Endothelial cell of umbilical vein (primary cell): ENCODE data around the gene TEX29. TPM values are rescaled to one million over a fixed set of nuclear protein-coding genes. Genes with fewer than 3 reads are reported as not detected.

Experiments used
- BruUV-seq: library from RNA; stranded (reverse); fragments of 400-500 nt; replicated peaks from 2 replicates; lab custom pipeline; 2021; lab: Mats Ljungman, UMichigan
- CTCF ChIA-PET: fragments of 300-600, 350-600 bp; sonication (Branson Sonifier 250); formaldehyde crosslinking; loops from one replicate; lab custom pipeline; 2021; ENCODE audit warnings: antibody characterized with exemption, inconsistent platforms; lab: Charles Lee
- POLR2A ChIA-PET: fragments of 300-600, 350-600 bp; sonication (Branson Sonifier 250); formaldehyde crosslinking; loops from one replicate; lab custom pipeline; 2021; ENCODE audit warnings: antibody characterized with exemption, inconsistent platforms; lab: Charles Lee
- DNase-seq: peaks from one replicate; pipeline ENCODE4 v3.0.0-alpha.2; 2011; ENCODE audit warnings: low read depth, low spot score
- FAIRE-seq: peaks from 2 replicates; lab custom pipeline; 2011; peaks lifted over from hg19 to GRCh38; lab: Jason Lieb, UNC
- H2AFZ ChIP-seq: 2 replicates; pipeline ENCODE4 v1.6.0; 2012; ENCODE audit warnings: low read depth, low read length, control low read depth, inconsistent platforms
- H3K27ac ChIP-seq: 2 replicates; pipeline ENCODE4 v1.5.1; 2011; ENCODE audit warnings: low read depth, mild to moderate bottlenecking, control low read depth, low read length, moderate library complexity; ENCODE audit not compliant: insufficient read depth
- H3K27me3 ChIP-seq, 2 experiments: 2 replicates each; pipeline versions ENCODE4 v1.6.0 to v1.6.1; 2011; ENCODE audit warnings: low read length in 2 of 2, mixed read lengths in 1 of 2; ENCODE audit not compliant: control insufficient read depth in 2 of 2, insufficient read depth in 2 of 2
- H3K36me3 ChIP-seq, 2 experiments: 2 replicates in 1 of 2; 3 replicates in 1 of 2; pipeline ENCODE4 v1.5.1; 2011; ENCODE audit warnings: low read length in 2 of 2, mild to moderate bottlenecking in 1 of 2, moderate library complexity in 1 of 2; ENCODE audit not compliant: control insufficient read depth in 2 of 2, insufficient read depth in 2 of 2; ENCODE audit errors: extremely low read depth in 1 of 2
- H3K4me1 ChIP-seq: 3 replicates; pipeline ENCODE4 v1.5.1; 2011; ENCODE audit warnings: mild to moderate bottlenecking, low read length; ENCODE audit not compliant: control insufficient read depth, insufficient read depth; ENCODE audit errors: extremely low read depth
- H3K4me2 ChIP-seq: 2 replicates; pipeline ENCODE4 v1.6.1; 2011; ENCODE audit warnings: low read length, control low read depth, mixed read lengths; ENCODE audit not compliant: insufficient read depth
- H3K4me3 ChIP-seq, 3 experiments: fragments of 200-600 bp in 1 of 3; sonication (generic), shearing (Covaris generic) in 1 of 3; replicated peaks in 1 of 3; 2 replicates each; pipeline ENCODE4 v1.5.1; 2011 to 2016; ENCODE audit warnings: control low read depth in 3 of 3, low read length in 3 of 3, mild to moderate bottlenecking in 2 of 3, inconsistent platforms in 1 of 3, low read depth in 1 of 3, moderate library complexity in 1 of 3; ENCODE audit not compliant: insufficient read depth in 1 of 3
- H3K79me2 ChIP-seq: 2 replicates; pipeline ENCODE4 v1.6.0; 2012; ENCODE audit warnings: low read length, inconsistent platforms; ENCODE audit not compliant: control insufficient read depth, insufficient read depth
- H3K9ac ChIP-seq: replicated peaks from 2 replicates; pipeline ENCODE3; 2011; ENCODE audit warnings: low read length, control low read depth; ENCODE audit not compliant: insufficient read depth; ENCODE audit errors: extremely low read depth
- H3K9me1 ChIP-seq: replicated peaks from 3 replicates; pipeline ENCODE4 v1.6.0; 2011; ENCODE audit warnings: mild to moderate bottlenecking, low read length; ENCODE audit not compliant: control insufficient read depth, insufficient read depth; ENCODE audit errors: extremely low read depth
- H3K9me3 ChIP-seq: replicated peaks from 2 replicates; pipeline ENCODE4 v1.5.1; 2012; ENCODE audit warnings: low read length, inconsistent platforms; ENCODE audit not compliant: control insufficient read depth, insufficient read depth
- H4K20me1 ChIP-seq: replicated peaks from 2 replicates; pipeline ENCODE3; 2011; ENCODE audit warnings: mild to moderate bottlenecking, low read length; ENCODE audit not compliant: control insufficient read depth, insufficient read depth; ENCODE audit errors: extremely low read depth
- EZH2 ChIP-seq: IDR thresholded peaks from 2 replicates; pipeline ENCODE4 v1.6.1; 2012; ENCODE audit warnings: borderline replicate concordance, low read depth, mild to moderate bottlenecking, moderate library complexity, low read length, inconsistent platforms; ENCODE audit not compliant: severe bottlenecking
- FOS ChIP-seq: IDR thresholded peaks from 2 replicates; pipeline ENCODE4 v1.6.1; 2011; ENCODE audit warnings: mild to moderate bottlenecking, low read length, moderate library complexity, borderline replicate concordance; ENCODE audit not compliant: insufficient read depth
- GATA2 ChIP-seq: IDR thresholded peaks from 2 replicates; pipeline ENCODE4 v1.7.0; 2011; ENCODE audit warnings: low read depth, mild to moderate bottlenecking, moderate library complexity, mixed read lengths, low read length; ENCODE audit not compliant: insufficient read length, insufficient read depth
- POLR2AphosphoS5 ChIP-seq: IDR thresholded peaks from 2 replicates; pipeline ENCODE4 v1.6.1; 2012; ENCODE audit warnings: low read depth, mild to moderate bottlenecking, control low read depth, low read length, moderate library complexity; ENCODE audit not compliant: insufficient read depth
- dilution Hi-C: fragments of 300-500 bp; cut with MboI; formaldehyde crosslinking; loops from one replicate; pipeline ENCODE4 v1.15.0; 2019; ENCODE audit warnings: low sequenced_read_pairs; ENCODE audit not compliant: extremely low pct_ligation_motif_present
- intact Hi-C: fragments of 100-400 bp; cut with micrococcal nuclease; formaldehyde crosslinking; loops from one replicate; pipeline ENCODE4 v1.10.0; 2022
- polyA plus RNA-seq, 4 experiments: library from polyadenylated mRNA; depleted of rRNA in 3 of 4; stranded (reverse) in 3 of 4; unstranded in 1 of 4; fragments of >200 nt; gene quantifications; 2 replicates each; pipeline versions ENCODE4 v1.2.1 to v1.2.3, GENCODE V29; 2011 to 2012; ENCODE audit warnings: missing spikeins in 1 of 4
- total RNA-seq: library from RNA; stranded (reverse); gene quantifications from 2 replicates; pipeline ENCODE4 v1.2.3, GENCODE V29; 2021
- TF ChIP-seq, protein P1 (sequence below): IDR thresholded peaks from 2 replicates; pipeline ENCODE4 v1.6.1; 2011; ENCODE audit not compliant: insufficient read depth, insufficient read length
- TF ChIP-seq, protein P2 (sequence below), 2 donors: IDR thresholded peaks; 1 replicate in 1 of 2; 2 replicates in 1 of 2; pipeline ENCODE4 v1.5.1; 2011; ENCODE audit warnings: low read length in 2 of 2, mild to moderate bottlenecking in 2 of 2, moderate library complexity in 2 of 2, control low read depth in 1 of 2, inconsistent platforms in 1 of 2, low read depth in 1 of 2; ENCODE audit not compliant: insufficient read depth in 1 of 2; ENCODE audit errors: extremely low read depth in 1 of 2

The TEX29 gene
- total and polyA plus RNA-seq, 2 donors (not counting 3 experiments of a cell fraction or from before 2014, with no cell fraction given) = 0.44 TPM; not detected in 1

DNA sequence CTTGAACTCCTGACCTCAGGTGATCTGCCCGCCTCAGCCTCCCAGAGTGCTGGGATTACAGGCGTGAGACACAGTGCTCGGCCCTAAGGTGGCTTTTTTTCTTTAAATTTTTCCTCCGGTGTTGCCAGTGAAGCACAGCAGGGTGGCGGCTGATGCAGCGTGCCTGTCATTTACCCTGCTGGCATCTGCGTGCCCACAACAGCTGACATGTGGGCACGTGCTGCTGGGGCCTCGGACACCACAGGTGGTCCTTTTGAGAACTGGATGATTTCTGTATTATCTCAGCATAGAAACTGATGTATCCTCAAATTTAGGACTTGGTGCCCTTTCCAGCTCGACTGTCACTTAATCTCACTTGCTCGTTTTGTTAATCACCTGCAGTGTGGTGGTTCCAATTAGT lies 31.2 kb upstream of the TEX29 start:
- DNase-seq = no peak

DNA sequence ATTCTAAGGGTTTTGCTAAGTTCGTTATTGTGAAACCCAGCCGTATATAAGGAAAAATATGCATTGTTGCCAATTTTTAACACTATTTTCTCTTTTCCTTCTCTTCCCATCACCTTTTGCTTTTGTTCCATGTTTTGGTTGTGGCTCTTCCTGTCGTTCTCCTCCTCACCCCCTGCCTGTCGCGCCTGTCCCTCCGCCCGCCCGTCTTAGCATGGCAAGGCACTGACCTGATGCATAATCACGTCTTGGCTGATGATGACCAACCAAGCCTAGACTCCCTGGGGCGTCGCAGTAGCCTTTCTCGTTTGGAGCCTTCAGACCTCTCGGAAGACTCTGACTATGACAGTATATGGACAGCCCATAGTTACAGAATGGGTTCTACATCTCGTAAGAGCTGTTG lies 28.5 kb upstream of the TEX29 start:
- H3K4me1 ChIP-seq = no peaks in the 10 kb centered on the region
- H3K4me2 ChIP-seq = no peak overlapping the region
- H3K4me3 ChIP-seq = no peak overlapping the region
- ChIA-PET POLR2A (no interaction called here), CTCF (no interaction called here)
- H3K9ac ChIP-seq = no peak overlapping the region
- no peak for DNase-seq
- no TSS peak for BruUV-seq
- no peaks in the 10 kb centered on the region for H4K20me1 ChIP-seq
- intact Hi-C loops (no loop called here), dilution Hi-C loops (no loop called here)
- TF ChIP-seq FOS (no peak), POLR2AphosphoS5 (no peak), GATA2 (no peak)
- TF ChIP-seq, protein P1, sequence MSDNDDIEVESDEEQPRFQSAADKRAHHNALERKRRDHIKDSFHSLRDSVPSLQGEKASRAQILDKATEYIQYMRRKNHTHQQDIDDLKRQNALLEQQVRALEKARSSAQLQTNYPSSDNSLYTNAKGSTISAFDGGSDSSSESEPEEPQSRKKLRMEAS = no peak
- TF ChIP-seq, protein P2, sequence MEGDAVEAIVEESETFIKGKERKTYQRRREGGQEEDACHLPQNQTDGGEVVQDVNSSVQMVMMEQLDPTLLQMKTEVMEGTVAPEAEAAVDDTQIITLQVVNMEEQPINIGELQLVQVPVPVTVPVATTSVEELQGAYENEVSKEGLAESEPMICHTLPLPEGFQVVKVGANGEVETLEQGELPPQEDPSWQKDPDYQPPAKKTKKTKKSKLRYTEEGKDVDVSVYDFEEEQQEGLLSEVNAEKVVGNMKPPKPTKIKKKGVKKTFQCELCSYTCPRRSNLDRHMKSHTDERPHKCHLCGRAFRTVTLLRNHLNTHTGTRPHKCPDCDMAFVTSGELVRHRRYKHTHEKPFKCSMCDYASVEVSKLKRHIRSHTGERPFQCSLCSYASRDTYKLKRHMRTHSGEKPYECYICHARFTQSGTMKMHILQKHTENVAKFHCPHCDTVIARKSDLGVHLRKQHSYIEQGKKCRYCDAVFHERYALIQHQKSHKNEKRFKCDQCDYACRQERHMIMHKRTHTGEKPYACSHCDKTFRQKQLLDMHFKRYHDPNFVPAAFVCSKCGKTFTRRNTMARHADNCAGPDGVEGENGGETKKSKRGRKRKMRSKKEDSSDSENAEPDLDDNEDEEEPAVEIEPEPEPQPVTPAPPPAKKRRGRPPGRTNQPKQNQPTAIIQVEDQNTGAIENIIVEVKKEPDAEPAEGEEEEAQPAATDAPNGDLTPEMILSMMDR (IDR thresholded peaks at IDR 0.05; ENCODE audit: extremely low read depth in 1 of 2, insufficient read depth in 1 of 2, low read depth in 1 of 2, low read length in 2 of 2) = no peak
- no peak overlapping the region for H3K27ac ChIP-seq
- H3K9me3 ChIP-seq = no peaks in the 10 kb centered on the region
- no peaks in the 10 kb centered on the region for H3K27me3 ChIP-seq
- H3K79me2 ChIP-seq = no peaks in the 10 kb centered on the region
- no peak for FAIRE-seq
- no peaks in the 10 kb centered on the region for H3K9me1 ChIP-seq
- H3K36me3 ChIP-seq = peaks cover 13 to 49% of the 10 kb centered on the region in 2 experiments
- no peak overlapping the region for H2AFZ ChIP-seq

More for the DNA sequence above, 31.2 kb upstream of the TEX29 start:
- Histone ChIP-seq H3K79me2 (no peaks in the 10 kb centered on the region), H3K9ac (no peak overlapping the region), H3K9me3 (no peaks in the 10 kb centered on the region), H3K4me3 (no peak overlapping the region), H3K27ac (no peak overlapping the region), H3K4me1 (no peaks in the 10 kb centered on the region), H3K4me2 (no peak overlapping the region), H3K36me3 (peaks cover 18 to 55% of the 10 kb centered on the region in 2 experiments), H3K9me1 (no peaks in the 10 kb centered on the region), H3K27me3 (no peaks in the 10 kb centered on the region), H4K20me1 (no peaks in the 10 kb centered on the region), H2AFZ (no peak overlapping the region)
- intact Hi-C loops = no loop called here
- ChIA-PET POLR2A (no interaction called here), CTCF (no interaction called here)
- no TSS peak for BruUV-seq
- dilution Hi-C loops = no loop called here
- TF ChIP-seq POLR2AphosphoS5 (no peak), EZH2 (no peak)
- TF ChIP-seq, protein P1 = no peak
- no peak for FAIRE-seq
